Activated T-cell treated with anti-CD3 and anti-CD28 coated beads, Interleukin-2, amount 50 U/mL, for 4 hours (primary cell): ENCODE measurements around the gene GRAMD2A. TPM values are rescaled to one million over a fixed set of nuclear protein-coding genes. Genes with fewer than 3 reads are reported as not detected.

Source experiments
- ATAC-seq, 2 donors: fragments of 200-7000 bp; cut with Tn5 transposase; one replicate each; pipeline ENCODE4 v1.10.0; 2021
- DNase-seq: peaks from one replicate; pipeline ENCODE4 v3.0.0-alpha.2; 2020
- H3K27me3 Mint-ChIP-seq: one replicate; pipeline ENCODE4 v1.8.0; 2021; ENCODE audit warnings: low read depth, mixed read lengths
- H3K36me3 Mint-ChIP-seq: one replicate; pipeline ENCODE4 v1.8.0; 2022; ENCODE audit warnings: mixed read lengths; ENCODE audit not compliant: insufficient read depth
- H3K4me1 Mint-ChIP-seq: one replicate; pipeline ENCODE4 v1.8.0; 2021; ENCODE audit warnings: low read depth, mixed read lengths
- H3K4me3 Mint-ChIP-seq: one replicate; pipeline ENCODE4 v1.8.0; 2021; ENCODE audit warnings: mild to moderate bottlenecking, moderate library complexity, mixed read lengths
- H3K9me3 Mint-ChIP-seq: one replicate; pipeline ENCODE4 v1.8.0; 2021; ENCODE audit warnings: mixed read lengths
- total RNA-seq, 3 donors: library from RNA; stranded (reverse); gene quantifications; one replicate each; pipeline ENCODE4 v1.2.1, GENCODE V29; 2021

The GRAMD2A gene
- not detected for total RNA-seq

DNA sequence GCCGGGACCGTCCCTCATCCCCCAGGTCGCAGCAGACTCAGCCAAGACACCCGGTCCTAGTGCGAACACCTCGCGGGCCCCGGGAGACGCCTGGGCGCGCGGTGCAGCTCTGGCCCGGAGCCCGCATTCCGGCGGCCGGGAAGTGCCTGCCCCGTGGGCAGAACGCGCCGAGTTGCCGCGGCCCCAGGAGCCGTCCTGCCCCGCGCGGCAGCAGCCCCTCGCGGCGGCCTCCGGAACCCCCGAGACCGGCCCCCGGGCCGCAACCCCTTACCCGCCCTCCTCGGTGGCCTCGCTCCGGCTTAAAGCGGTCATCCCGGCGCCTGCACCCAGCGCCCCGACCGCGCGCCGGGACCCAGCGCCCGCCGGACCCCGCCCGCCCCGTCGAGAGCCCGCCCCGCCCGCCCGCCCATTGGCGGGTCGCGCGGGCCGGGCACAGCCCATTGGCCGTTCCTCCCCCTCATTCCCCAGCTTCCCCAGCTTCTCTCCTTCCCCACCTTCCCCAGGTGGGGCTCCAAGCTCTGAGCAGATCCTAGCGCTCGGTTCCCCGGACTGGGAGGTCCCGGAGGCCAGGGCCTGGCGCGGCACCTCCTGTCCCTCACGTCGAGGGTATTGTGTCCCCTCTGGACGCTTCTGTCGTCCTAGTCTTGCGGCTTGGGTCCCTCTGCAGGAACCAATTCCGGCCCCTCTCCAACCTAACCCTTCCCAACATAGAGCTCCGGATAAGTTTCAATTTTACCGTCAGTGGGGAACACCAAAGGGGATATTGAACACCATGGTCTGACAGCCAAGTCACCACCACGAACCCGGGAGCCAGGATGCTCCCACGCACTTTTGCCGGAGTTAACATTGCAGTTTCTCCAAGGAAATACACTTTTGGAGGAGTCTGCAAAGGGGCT is at the start of gene GRAMD2A:
GRAMD2A (minus strand) TSS at position 328 of the 896 bp plus-strand sequence.
- peaks cover 6% of the 10 kb centered on the region for H3K4me1 Mint-ChIP-seq
- peak within 1 kb of the TSS; percentile 64 for H3K4me3 Mint-ChIP-seq
- ATAC-seq = peak; percentile 69 to 74
- peaks cover 33% of the 10 kb centered on the region for H3K36me3 Mint-ChIP-seq
- DNase-seq = peak; percentile 21
- peaks cover 21% of the 10 kb centered on the region for H3K27me3 Mint-ChIP-seq
- no peaks in the 10 kb centered on the region for H3K9me3 Mint-ChIP-seq

DNA sequence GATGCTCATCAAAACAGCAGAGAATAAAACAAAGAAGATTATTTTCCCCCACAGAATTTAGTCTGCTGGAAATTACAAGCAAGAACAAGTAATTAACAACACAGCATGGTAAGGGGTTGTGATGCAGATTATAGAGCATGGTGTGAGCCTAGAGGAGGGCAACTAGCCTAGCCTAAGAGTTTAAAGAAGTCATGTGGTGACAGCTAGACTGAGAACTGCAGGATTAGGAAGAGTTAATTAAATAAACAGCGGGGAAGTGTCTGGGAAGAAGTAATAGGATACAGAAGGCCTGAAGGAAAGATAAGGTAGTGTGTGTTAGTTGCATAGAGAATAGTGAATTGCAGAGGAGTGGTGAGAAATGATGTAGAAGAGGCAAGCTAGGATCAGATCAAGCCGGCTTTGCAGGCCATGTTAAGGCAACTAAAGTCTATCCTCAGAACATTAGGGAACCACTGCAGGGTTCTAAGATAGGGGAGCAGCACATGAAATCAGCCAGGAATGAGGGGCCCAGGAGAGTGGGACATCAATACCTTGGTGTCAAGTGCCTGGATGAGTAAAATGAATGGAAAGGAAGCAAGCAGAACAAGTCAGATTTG is 45.3 kb upstream of the GRAMD2A start:
- Mint-ChIP-seq H3K9me3 (no peaks in the 10 kb centered on the region), H3K4me1 (peaks cover 10% of the 10 kb centered on the region), H3K4me3 (no peak overlapping the region), H3K36me3 (peaks cover 43% of the 10 kb centered on the region), H3K27me3 (no peaks in the 10 kb centered on the region)
- ATAC-seq (no peak), DNase-seq (no peak)

DNA sequence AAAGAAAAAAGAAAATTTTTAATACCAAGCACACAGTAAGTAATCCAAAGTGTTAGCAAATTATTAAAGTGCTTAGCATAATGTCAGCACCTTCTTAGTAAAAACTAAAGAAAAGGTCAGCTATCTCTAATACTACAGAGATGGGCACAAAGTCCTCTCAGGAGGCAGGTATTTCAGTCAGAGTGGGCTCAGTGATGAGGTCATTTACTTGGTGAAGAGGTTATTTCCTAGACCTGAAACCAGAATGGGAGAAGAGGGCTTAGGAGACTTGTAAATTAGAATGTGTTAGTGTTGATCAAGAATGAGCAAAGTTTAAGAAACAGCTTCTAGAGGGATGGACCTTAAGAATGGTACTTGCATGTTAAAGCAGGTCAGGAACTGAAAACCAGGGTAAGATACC is 42.1 kb upstream of the GRAMD2A start:
- DNase-seq (no peak), ATAC-seq (no peak)
- H3K9me3 Mint-ChIP-seq = no peaks in the 10 kb centered on the region
- peaks cover 34% of the 10 kb centered on the region for H3K36me3 Mint-ChIP-seq
- no peak overlapping the region for H3K4me3 Mint-ChIP-seq
- H3K27me3 Mint-ChIP-seq = no peaks in the 10 kb centered on the region
- peaks cover 27% of the 10 kb centered on the region for H3K4me1 Mint-ChIP-seq

DNA sequence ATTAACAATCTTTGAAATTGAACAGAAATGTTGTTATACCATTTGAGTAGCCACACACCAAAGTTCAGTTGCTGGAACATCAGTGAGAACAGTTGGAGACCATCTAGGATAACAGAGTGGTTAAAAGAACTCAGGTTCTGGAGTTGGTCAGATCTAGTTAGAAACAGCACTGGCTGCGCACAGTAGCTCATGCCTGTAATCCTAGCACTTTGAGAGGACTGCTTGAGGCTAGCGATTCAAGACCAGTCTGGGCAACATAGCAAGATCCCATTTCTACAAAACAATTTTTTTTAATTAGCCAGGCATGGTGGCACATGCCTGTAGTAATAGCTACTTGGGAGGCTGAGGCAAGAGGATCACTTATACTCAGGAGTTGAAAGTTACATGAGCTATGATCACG is 41.0 kb upstream of the GRAMD2A start:
- H3K36me3 Mint-ChIP-seq = peaks cover 26% of the 10 kb centered on the region
- no peaks in the 10 kb centered on the region for H3K27me3 Mint-ChIP-seq
- H3K4me1 Mint-ChIP-seq = peaks cover 27% of the 10 kb centered on the region
- H3K9me3 Mint-ChIP-seq = no peaks in the 10 kb centered on the region
- no peak for ATAC-seq
- H3K4me3 Mint-ChIP-seq = no peak overlapping the region
- DNase-seq = no peak

DNA sequence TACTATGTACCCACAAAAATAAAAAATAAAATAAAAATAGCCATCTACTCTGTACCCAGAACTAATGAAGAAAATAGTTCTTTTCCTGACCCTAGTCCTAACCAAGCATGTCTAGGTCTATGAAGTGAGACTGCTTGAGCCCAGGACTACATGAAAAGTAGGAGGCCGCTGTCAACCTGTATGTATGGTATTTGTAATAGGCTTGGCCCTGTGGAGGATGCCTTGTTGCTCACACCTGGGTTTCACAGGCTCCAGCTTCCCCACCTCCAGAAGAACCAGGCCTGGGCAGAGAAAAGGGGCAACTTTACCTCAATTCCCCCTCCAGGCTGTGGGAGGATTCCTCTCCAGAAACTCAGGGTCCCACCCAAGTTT is 40.3 kb upstream of the GRAMD2A start:
- Mint-ChIP-seq H3K27me3 (no peaks in the 10 kb centered on the region), H3K4me1 (peaks cover 30% of the 10 kb centered on the region), H3K4me3 (peak overlapping the region; percentile 77), H3K9me3 (no peaks in the 10 kb centered on the region), H3K36me3 (peaks cover 23% of the 10 kb centered on the region)
- DNase-seq (no peak), ATAC-seq (peak in 1 of 2 donors; percentile 7)

DNA sequence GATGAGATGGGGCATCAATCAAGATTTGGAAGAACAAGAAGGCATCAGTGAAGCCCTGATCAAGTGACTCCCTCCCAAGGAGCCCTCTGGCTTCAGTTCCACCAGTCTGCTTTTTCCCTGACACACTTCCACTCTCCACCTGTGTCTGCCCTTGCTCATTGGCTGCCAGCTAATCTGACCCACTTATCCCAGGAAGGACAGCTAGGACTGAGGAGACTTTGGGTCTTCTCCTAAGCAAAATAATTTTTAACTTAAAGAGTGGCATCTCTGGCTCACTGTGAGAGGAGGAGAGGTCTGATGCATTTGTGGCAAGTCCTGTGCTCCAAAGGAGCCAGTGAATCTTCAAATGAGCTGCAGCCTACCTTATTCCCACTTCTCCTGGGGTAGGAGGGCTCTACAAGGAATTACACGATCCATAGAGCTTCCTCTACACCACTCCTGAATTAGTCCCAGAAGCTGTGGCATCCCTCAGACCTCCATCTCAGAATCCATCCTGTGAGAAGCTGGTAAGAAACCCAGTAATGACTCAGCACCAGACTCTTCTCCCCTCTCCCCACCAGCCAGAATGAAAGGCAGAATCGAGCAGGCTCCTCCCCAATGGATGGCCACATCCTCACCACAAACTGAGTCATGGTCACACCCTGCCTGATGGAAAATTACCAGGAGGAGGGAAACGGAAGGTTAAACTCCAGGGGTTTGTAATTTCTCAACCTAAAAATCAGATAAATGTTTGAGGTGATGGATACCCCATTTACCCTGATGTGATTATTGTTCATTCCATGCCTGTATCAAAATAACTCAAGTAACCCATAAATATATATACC is 39.7 kb upstream of the GRAMD2A start:
- no peaks in the 10 kb centered on the region for H3K27me3 Mint-ChIP-seq
- ATAC-seq (peak; percentile 98), DNase-seq (peak; percentile 55)
- peaks cover 36% of the 10 kb centered on the region for H3K4me1 Mint-ChIP-seq
- peaks cover 18% of the 10 kb centered on the region for H3K36me3 Mint-ChIP-seq
- no peaks in the 10 kb centered on the region for H3K9me3 Mint-ChIP-seq
- H3K4me3 Mint-ChIP-seq = peak overlapping the region; percentile 77

DNA sequence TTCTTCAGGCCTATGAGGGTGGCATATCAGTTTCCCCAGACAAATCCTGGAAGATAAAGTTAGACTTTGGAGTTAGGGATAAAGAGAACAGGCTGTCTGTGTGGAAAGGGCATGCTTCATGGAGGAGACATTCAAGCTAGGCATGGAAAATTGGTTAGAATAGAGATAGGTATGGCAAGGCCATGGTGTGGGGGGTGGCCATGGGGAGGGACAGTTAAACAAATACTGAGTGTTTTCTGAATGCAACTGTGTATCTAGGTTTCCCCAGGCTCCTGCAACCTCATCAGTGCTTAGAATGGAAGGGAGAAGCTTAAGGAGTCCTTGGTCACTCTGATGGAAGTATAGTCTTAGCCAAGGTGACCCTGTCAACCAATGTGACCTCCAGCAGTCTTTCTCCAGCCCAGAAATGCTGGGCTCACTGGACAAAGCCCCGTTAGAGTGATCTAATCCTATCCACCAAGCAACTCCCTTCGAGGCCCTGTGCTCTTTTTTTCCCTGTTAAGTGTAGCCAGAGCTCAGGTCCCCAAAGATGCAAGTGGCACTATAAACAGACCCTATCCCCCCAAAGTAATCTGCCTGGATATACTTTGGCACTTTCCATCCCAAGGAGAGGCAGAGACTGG is 38.9 kb upstream of the GRAMD2A start:
- H3K4me3 Mint-ChIP-seq = peak overlapping the region; percentile 77
- H3K4me1 Mint-ChIP-seq = peaks cover 43% of the 10 kb centered on the region
- H3K27me3 Mint-ChIP-seq = no peaks in the 10 kb centered on the region
- DNase-seq (no peak), ATAC-seq (no peak)
- peaks cover 12% of the 10 kb centered on the region for H3K36me3 Mint-ChIP-seq
- H3K9me3 Mint-ChIP-seq = no peaks in the 10 kb centered on the region

DNA sequence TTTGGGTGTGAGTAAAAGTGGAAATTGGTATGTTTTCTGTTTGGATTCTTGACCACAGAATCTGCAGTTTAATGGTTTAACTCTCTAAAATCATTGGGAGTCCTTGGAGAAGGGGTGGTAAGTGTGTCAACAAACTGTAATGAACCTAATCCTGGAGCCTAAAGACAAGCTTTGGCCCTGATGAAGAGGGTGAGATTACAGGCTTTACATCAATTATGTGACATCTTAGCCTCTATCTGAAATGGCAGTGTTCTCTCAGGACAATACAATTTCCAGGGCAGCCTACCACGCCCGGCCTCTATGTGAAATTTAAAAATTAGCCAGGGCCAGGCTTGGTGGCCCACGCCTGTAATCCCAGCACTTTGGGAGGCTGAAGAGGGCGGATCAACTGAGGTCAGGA is 37.7 kb upstream of the GRAMD2A start:
- Mint-ChIP-seq H3K4me3 (no peak overlapping the region), H3K4me1 (peaks cover 43% of the 10 kb centered on the region), H3K9me3 (no peaks in the 10 kb centered on the region), H3K36me3 (peaks cover 6% of the 10 kb centered on the region), H3K27me3 (no peaks in the 10 kb centered on the region)
- no peak for DNase-seq
- ATAC-seq = no peak

DNA sequence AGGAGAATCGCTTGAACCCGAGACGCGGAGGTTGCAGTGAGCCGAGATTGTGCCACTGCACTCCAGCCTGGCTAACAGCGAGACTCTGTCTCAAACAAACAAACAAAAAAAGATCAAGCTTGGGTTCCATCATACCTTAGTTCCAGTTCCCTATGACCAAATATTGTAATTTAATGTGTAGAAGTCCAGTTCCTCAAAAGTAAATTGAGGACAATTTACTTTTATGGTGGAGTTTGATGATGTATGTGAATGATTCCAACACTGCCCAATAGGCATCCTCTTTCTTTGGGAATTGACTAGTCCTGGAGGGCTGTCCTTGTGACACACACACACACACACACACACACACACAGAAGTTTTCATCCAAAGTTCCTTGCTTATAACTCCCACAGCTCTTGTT is 36.2 kb upstream of the GRAMD2A start:
- H3K9me3 Mint-ChIP-seq = no peaks in the 10 kb centered on the region
- ATAC-seq = no peak
- H3K4me1 Mint-ChIP-seq = peaks cover 39% of the 10 kb centered on the region

DNA sequence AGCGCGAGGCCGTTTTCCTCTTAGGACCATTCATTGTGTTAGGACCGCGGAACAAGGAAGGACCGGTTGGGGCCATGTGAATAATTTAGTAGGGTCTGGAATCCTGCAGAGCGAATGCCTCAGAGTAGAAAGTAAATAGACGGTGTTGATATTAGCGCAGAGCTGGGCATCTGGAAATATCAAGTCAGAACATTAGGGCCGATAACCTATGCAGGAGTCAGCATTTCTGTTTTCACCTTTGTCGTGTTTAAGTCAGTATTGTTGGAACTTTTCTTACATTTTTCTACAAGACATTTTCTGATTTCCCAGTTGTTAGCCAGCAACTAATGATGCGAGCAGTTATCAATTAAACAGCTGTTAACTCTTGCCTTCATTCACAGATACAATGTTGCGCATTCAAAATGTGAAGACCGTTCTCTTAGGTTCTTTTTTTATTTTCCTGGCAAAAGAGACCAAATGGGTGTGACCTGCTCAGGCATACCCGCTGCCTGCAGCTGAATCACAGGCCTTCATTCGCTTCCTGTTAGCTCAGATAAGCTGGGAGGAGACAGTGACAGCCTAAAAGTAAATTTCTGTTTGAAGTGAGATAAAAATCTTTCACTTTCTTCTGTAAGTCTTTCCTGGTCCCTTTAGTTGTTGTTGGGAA is 34.4 kb upstream of the GRAMD2A start:
- ATAC-seq (peak in 1 of 2 donors; percentile 6), DNase-seq (peak; percentile 46)
- Mint-ChIP-seq H3K27me3 (no peaks in the 10 kb centered on the region), H3K36me3 (peaks cover 18% of the 10 kb centered on the region), H3K4me3 (peak overlapping the region; percentile 98), H3K4me1 (peaks cover 35% of the 10 kb centered on the region), H3K9me3 (no peaks in the 10 kb centered on the region)

More for the DNA sequence above, 36.2 kb upstream of the GRAMD2A start:
- no peaks in the 10 kb centered on the region for H3K27me3 Mint-ChIP-seq
- DNase-seq = no peak
- peaks cover 11% of the 10 kb centered on the region for H3K36me3 Mint-ChIP-seq
- no peak overlapping the region for H3K4me3 Mint-ChIP-seq

DNA sequence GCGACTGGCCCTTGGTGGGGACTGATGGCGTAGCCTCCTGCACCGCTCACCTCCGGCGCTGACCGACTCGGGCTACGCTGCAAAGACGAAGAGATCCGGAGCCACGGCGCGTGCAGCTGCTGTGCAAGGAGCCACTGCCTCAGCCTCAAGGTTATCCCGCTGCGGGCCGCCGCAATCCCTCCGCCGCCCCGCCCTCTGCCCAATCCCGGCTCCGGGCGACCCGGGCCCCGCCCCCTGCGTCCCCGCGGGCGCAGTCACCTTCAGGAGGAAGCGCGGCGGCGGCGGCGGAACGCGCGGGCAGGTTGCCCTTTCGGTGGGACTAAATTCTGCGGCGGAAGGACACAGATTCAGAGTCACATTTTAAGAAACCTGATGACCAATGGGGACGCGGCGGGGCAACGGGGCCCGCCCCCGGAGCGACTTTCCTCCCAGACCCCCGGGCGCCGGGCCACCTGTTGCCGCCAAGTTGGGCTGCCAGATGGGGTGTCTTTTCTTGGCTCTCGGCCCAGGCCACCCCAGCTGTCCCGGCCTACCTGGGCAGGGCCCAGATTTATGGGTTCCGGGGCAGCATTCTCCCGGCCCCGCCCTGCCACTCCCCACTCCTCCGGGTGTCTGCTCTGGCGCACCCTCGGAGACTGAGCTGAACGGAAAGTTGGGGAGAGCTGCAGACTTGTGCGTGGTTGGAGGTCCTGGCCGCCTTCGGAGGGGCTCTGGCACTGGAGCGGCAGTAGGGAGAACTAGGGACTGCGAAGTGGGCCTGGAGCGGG is 33.7 kb upstream of the GRAMD2A start, which contains the start of gene PKM:
PKM (minus strand) TSS at position 125 of the 767 bp plus-strand sequence. CDS start 12,093 bp downstream, outside the sequence.
- H3K27me3 Mint-ChIP-seq = no peaks in the 10 kb centered on the region
- H3K9me3 Mint-ChIP-seq = no peaks in the 10 kb centered on the region
- ATAC-seq = peak; percentile 54 to 64
- H3K4me3 Mint-ChIP-seq = peak within 1 kb of the TSS; percentile 98
- H3K4me1 Mint-ChIP-seq = peaks cover 35% of the 10 kb centered on the region
- peaks cover 18% of the 10 kb centered on the region for H3K36me3 Mint-ChIP-seq
- peak; percentile 96 for DNase-seq

DNA sequence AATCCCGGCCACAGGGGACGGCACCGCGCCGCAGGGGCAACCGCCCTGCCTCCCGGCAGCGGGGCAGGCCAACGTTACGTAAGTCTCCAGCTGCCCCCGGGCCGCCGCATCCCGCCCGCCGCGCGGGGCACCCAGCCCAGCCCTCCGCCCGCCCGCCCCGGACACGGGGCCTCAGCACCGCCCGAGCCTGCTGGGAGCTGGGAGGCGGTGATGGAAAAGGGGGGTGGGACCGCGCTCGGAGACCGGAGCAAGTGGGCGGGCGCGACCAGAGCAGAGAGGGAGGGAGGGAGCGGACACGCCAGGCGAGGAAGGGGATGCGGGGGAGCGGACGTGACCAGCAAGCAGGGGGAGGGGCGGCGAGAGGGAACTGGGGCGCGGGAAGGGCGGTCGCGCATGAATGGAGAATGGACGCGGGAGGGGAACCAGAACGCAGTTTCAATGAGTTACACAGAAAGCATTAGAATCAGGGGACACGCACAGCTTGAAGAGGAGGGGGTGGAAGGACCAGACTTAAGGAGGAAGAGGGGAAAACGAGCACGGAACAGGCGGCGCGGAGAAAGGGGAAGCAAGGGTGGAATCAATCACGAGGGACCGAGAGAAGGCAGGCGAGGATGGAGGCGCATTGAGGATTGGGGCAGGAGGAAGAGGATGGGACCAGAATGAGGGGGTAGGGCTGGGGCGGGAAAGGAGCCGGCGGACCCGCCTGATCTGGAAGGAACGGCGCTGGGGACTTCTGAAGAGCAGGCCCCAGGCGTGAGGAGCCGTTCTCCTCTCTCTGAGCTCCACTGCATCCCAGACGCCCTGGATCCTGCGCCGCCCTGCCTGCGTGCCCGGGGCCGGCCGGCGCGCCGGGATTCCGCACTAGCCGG is 32.8 kb upstream of the GRAMD2A start:
- ATAC-seq (peak; percentile 2), DNase-seq (peak; percentile 73)
- H3K4me1 Mint-ChIP-seq = peaks cover 42% of the 10 kb centered on the region
- peaks cover 26% of the 10 kb centered on the region for H3K36me3 Mint-ChIP-seq
- H3K4me3 Mint-ChIP-seq = peak overlapping the region; percentile 98
- H3K9me3 Mint-ChIP-seq = no peaks in the 10 kb centered on the region
- H3K27me3 Mint-ChIP-seq = no peaks in the 10 kb centered on the region
